ENCODE results near the gene ANKRD13A.
"Not testable (repeated sequence)": the region's sequence is repeated elsewhere in the genome, so short reads cannot be mapped to it uniquely, and the experiment has no call there.

Gene ANKRD13A

GRCh38 chr12:110047297-110047940 is 48.2 kb downstream of the ANKRD13A start:
- FAIRE-seq (no peak), DNase-seq (ENCODE audit: insufficient read length, low spot score) (no peak)

- peak; percentile 90 for DNase-seq (ENCODE audit: insufficient read length, low spot score)
- peak; percentile 96 for FAIRE-seq
These were observed 49.2 kb downstream of the ANKRD13A start, which contains the start of gene C12orf76 for GRCh38 chr12:110048242-110049027. Gene C12orf76, minus strand, starts transcription at chr12:110048522. Its CDS starts 27 bp downstream, at chr12:110048495.

GRCh38 chr12:110049034-110049433 is 49.8 kb downstream of the ANKRD13A start:
- not testable (repeated sequence) for FAIRE-seq

GRCh38 chr12:110049666-110050065 is 50.4 kb downstream of the ANKRD13A start:
- not testable (repeated sequence) for FAIRE-seq; DNase-seq (ENCODE audit: insufficient read length, low spot score)

More at GRCh38 chr12:110049034-110049433, 49.8 kb downstream of the ANKRD13A start:
- DNase-seq (ENCODE audit: insufficient read length, low spot score): not testable (repeated sequence)

- FAIRE-seq: no peak
These were observed 51.7 kb downstream of the ANKRD13A start for GRCh38 chr12:110050927-110051326.

GRCh38 chr12:110055375-110056352 is 56.4 kb downstream of the ANKRD13A start:
- DNase-seq (ENCODE audit: insufficient read length, low spot score); FAIRE-seq: not testable (repeated sequence)

More at GRCh38 chr12:110050927-110051326, 51.7 kb downstream of the ANKRD13A start:
- no peak for DNase-seq (ENCODE audit: insufficient read length, low spot score)

GRCh38 chr12:110056643-110057042 is 57.4 kb downstream of the ANKRD13A start:
- FAIRE-seq; DNase-seq (ENCODE audit: insufficient read length, low spot score): not testable (repeated sequence)

GRCh38 chr12:110058875-110059615 is 59.8 kb downstream of the ANKRD13A start:
- no peak for FAIRE-seq
- DNase-seq (ENCODE audit: insufficient read length, low spot score): no peak

- DNase-seq (ENCODE audit: insufficient read length, low spot score) (no peak), FAIRE-seq (no peak)
These were observed 60.4 kb downstream of the ANKRD13A start for GRCh38 chr12:110059651-110060000.

- FAIRE-seq (no peak), DNase-seq (ENCODE audit: insufficient read length, low spot score) (no peak)
These were observed 63.0 kb downstream of the ANKRD13A start for GRCh38 chr12:110062241-110062640.

- DNase-seq (ENCODE audit: insufficient read length, low spot score): no peak
- FAIRE-seq: no peak
These were observed 66.3 kb downstream of the ANKRD13A start for GRCh38 chr12:110065540-110065939.

- FAIRE-seq (no peak), DNase-seq (ENCODE audit: insufficient read length, low spot score) (no peak)
These were observed 68.3 kb downstream of the ANKRD13A start for GRCh38 chr12:110067531-110067930.

- FAIRE-seq; DNase-seq (ENCODE audit: insufficient read length, low spot score): not testable (repeated sequence)
These were observed 68.9 kb downstream of the ANKRD13A start for GRCh38 chr12:110068115-110068514.

- no peak for FAIRE-seq
These were observed 69.4 kb downstream of the ANKRD13A start for GRCh38 chr12:110068654-110069053.

GRCh38 chr12:110071504-110071903 is 72.3 kb downstream of the ANKRD13A start:
- DNase-seq (ENCODE audit: insufficient read length, low spot score) (no peak), FAIRE-seq (no peak)

More at GRCh38 chr12:110068654-110069053, 69.4 kb downstream of the ANKRD13A start:
- DNase-seq (ENCODE audit: insufficient read length, low spot score): no peak

- DNase-seq (ENCODE audit: insufficient read length, low spot score) (no peak), FAIRE-seq (no peak)
These were observed 72.7 kb downstream of the ANKRD13A start for GRCh38 chr12:110071967-110072366.

- not testable (repeated sequence) for DNase-seq (ENCODE audit: insufficient read length, low spot score); FAIRE-seq
These were observed 73.4 kb downstream of the ANKRD13A start for GRCh38 chr12:110072636-110073035.

GRCh38 chr12:110073049-110073831 is 74.0 kb downstream of the ANKRD13A start:
- DNase-seq (ENCODE audit: insufficient read length, low spot score): peak; percentile 24
- FAIRE-seq: no peak

- FAIRE-seq (no peak), DNase-seq (ENCODE audit: insufficient read length, low spot score) (no peak)
These were observed 74.9 kb downstream of the ANKRD13A start for GRCh38 chr12:110074089-110074488.
